ENCODE results near the gene EXD3.
A peak's percentile ranks its signal among the peaks of the same experiment; 100 is the strongest.

EXD3 gene

DNA sequence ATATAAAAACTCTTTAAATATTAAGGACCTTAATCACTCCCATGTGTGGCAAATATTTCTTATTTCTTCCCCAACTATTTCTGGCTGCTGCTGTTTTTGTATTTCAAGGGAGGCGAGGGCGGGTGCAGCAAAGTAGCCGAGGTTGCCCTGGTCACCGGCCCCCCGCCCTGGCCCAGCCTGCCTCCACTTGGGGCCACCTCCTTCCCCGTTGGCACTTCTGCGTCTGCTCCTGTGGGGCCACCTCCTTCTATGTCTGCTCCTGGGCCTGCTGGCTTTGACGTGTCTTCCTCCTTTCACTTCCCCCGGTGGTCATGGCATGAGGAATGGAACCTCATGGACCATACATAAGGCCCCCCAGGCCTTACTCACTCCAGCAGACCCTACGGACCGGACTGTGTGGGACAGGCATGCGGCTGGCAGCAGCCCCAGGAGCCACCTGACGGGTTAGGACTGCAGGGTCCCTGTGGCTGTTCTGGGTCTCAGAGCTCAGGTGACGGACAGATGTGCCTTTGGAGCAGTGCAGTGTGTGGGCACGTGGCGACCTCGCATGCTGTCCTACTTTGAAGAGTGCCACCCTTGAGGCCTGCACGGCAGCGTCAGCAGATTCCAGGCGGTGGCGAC lies 24.0 kb upstream of the EXD3 start:
- DNase-seq = no peak

DNA sequence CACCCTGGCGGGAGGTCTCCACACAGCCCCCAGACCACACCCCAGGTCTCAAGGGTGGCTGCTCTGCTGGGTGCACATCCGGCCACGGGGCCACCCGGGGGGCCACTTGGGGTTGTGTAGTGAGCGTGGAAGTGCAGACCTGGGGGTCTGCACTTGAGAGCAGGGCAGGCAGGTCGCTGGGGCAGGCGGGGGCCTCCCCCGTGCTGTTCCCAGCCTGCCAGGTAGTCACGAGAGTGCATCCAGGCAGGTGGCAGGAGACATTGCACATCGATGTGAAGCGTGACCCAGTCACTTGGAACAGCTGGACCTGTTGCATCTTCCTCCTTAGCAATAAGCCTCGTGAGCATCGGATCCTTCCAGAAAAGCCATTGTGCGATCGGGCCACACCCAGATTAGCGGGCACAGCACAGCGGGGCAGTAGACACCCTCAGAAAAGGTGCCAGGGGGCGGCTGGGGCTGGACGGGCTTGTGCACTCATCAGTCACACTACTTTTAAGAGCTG lies 23.0 kb upstream of the EXD3 start:
- DNase-seq = no peak

DNA sequence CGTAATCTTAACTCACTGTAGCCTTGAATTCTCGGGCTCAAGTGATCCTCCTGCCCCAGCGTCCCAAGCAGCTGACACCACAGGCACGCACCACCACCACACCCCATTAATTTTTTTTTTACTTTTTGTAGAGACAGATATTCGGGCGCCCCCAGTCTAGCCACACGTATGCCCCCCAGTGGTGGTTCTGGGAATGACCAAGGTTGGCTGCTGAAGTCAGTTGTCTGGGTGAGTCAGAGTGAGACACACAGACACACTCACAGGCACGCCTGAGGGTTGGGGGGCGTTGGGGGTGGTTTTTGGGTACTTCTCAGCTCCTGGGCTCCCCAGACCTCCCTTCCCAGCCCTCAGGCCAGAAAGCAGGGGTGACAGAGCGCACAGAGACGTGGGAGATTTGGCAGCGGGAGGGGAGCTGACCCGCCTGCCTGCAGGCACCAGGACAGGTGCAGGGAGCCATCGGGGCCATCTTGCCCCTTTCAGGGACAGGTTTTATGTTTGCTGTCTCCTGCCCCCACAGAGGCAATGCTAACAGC lies 22.4 kb upstream of the EXD3 start:
- DNase-seq = peak; percentile 84

DNA sequence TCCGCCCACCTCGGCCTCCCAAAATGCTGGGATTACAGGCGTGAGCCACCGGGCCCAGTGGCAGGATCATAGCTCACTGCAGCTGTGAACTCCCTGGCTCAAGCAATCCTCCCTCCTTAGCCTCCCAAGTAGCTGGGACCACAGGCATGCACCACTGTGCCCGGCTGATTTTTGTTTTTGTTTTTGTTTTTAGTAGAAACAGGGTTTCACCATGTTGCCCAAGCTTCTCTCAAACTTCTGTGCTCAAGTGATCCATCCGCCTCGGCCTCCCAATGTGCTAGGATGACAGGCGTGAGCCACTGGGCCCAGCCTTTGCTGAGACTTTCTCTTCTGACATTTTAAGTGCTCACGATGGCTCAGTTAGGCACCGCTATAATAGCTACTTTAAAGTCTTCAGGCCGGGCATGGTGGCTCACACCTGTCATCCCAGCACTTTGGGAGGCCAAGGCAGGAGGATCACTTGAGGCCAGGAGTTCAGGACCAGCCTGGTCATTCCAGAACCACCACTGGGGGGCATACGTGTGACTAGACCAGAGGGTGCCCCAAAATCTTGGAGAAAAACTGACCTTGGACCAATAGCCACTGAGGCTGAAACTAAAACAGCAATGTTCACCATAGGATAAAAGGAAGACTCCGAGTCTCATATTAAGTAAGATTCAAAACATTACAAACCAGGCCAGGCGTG lies 21.3 kb upstream of the EXD3 start:
- no peak for DNase-seq

DNA sequence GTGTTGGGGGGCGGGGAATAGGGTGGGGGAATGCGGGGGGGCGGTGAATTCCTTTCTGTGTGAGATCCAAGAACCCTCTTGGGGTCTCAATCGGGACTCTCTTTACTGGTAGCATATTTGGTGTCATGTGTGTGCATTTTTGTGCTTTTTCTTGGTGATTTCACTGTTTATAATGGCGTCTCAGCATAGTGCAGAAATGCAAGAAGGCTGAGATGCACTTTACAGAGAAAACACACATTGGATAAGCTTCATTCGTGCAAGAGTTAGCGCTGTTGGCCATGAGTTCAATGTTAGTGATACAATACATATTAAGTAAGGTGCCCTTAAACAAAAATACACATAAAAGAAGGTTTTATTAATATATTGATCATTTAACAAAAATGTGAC lies 19.0 kb upstream of the EXD3 start:
- DNase-seq = no peak

DNA sequence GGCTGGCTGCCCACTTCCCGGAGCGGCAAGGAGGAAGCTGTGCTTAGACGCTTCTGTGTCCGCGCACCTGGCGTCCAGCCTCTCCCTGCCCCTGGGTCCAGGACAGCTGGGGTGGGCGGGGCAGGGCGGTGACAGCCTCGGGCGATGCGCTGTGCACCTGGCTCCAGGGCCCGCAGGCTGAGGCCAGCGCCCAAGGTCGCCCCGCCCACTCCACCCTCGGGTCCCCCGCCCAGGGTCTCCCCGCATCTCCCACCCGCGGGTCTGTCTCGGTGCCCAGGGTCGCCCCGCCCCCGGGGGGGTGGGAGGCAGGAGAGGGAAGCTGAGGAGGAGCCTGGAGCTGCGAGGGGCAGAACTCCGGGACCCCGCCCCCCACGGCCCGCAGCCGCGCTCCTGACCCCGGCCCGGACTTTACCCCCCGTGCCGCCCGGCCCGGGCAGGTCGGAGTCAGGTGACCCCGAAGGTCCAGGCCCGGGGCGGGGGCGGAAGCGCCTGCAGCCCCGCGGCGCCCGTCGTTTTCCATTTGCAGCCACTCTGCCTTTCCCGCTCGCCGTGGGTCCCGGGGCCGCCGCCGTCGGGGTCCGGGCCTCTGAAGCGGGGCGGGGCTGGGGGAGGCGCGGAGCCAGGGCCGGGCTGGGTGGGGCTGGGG lies 18.4 kb upstream of the EXD3 start, which contains the start of gene ENTPD8:
Gene ENTPD8, minus strand, starts transcription at position 69 of the 646 bp plus-strand sequence. CDS start 3,072 bp downstream, outside the sequence.
- no peak for DNase-seq

DNA sequence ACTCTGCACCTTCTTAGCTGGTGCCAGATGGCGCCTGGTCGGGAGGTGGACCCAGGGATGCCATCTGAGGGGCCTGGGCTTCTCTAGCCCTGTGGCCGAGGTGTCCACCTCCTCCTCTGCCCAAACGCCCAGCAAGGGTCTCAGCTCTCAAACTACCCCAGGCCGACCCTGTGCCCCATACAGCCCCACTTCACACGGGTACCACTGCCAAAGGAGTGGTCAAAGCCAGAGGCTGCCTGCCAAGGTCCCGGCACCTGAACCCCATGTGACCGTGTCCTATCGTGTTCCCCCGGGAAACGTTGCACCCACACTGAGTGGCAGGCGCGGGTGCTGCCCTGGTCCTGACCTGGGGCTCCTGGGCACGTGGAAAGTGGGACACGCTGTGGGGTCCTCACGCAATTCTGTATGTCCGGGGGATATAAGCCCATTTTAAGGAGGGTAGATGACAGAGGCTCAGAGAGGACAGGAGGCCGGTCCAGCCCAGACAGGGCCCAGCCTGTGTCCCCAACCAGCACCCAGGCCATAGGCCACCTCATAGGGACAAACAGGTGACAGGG lies 16.3 kb upstream of the EXD3 start:
- no peak for DNase-seq

DNA sequence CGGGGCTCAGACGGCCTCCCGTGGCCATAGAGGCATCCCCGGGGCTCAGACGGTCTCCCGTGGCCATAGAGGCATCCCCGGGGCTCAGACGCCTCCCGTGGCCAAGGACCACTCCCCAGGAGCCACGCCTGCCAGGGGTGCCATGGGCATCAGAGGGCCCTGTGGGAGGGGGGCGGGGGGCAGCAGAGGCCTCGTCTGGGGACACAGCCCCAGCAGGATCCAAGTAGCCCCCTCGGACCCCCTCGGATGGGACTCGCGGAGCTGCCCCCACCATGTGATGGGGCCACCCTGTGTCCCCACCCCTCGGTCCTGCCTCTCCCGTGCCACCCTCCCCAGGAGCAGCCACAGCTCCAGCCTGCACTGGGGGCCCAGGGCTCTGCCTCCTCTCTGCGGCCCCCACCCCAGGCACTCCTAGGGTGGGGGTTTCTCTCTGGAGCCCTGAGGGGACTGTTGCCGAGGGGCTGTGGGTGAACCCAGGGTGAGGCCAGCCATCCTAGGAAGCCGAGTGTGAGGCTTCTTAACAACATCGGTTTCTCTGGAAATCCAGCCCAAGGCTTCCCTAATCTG lies 15.7 kb upstream of the EXD3 start:
- DNase-seq = no peak

DNA sequence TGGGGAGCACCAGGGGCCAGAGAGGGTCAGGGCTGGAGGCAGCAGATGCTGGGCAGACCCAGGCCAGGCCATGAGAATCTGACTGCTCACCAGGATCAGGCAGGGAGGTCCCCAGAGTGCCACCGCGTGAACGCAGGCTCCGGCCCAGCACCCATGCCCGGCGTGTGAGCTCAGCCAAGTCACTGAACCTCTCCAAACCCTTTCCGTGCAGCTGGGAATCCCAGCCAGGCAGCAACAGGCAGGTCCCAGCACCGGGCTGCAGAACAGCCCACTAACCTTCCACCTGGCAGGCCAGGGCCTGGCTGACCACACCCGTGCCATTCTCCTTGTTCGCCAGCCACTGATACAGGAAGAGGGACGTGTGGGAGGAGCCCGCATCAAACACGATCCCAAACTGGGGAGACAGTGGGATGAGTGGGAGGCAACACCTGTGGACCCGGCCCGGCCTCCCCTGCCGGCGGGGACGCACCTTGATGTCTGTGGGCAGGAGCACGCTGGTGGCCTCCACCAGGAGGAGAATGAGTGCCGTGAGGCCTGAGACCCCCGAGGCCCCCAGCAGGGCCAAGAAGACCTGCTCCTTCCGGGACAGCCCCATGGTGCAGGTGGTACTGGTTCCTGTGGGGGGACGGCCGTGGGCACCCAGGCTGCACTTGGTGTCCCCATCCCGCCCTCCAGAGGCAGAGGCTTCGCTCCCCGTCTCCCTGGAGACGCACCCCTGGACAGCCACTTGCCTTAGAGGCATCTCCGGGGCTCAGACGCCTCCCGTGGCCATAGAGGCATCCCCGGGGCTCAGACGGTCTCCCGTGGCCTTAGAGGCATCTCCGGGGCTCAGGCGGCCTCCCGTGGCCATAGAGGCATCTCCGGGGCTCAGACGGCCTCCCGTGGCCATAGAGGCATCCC lies 15.0 kb upstream of the EXD3 start:
- DNase-seq = no peak

DNA sequence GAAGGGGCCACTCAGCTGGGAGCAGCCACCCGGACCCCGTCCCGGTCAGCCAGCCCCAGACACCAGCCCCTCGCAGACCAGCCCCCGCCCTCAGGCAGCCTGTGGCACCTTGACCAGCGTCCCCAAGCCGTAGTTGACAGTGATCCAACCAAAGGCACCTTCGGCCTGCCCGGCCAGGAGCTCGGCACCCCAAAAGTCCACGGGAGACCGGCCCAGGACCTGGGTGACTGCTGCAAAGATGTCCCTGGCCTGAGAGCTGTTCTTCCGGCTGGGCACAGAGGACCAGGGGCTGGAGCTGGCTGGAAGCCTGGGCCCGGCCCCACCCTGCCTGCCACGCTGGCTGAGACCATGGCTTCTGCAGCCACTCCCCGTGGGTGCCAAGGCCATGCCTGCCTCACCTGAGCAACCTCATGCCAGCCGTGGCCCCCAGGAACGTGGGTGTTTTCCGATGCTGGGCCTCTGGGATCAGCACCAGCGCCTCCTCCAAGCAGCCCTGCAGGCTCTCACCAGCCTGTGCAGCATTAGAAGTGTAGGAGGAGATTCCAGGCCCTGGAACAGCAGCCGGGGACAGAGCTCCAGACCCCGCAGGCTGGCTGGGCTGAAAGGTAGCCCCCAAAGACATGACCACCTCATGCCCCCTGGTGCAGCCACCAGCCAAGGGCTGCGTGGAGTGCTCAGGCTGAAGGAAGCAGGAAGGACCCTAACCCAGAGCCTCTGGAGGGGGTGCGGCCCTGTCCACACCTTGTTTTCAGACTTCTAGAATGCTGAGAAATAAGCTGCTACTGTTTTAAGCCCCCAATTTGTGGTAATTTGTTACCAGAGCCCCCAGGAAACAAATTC lies 14.0 kb upstream of the EXD3 start:
- no peak for DNase-seq

DNA sequence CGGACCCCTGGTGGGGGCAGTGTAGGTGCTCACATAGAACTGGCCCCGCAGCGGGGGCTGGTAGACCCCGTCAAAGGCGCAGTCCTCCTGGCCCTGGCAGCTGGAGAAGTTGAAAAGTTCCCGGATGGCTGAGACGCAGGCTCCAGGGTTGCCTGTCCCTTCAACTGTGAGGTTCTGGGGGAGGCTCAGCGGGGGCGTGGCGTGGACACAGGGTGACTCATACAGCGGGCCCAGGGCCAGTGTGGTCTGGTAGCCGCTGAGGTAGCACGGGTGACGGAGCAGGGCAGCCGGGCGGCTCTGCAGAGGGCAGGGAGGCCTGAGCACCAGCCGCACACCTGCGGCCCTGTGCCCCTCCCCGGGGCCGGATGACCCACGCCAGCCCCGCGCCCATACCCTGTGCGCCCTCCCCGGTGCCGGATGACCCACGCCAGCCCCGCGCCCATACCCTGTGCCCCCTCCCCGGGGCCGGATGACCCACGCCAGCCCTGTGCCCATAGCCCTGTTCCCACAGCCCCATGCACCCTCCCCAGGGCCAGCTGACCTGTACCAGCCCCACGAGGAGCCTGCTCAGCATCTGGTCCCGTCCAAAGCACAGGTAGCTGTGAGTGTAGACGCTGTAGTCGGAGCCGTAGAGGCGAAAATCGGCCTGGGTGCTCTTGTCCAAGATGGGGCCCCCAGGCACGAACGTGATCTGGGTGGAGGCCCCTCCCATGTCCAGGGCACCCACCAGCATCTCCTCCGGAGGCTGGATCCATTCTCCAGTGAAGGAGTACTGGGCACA lies 13.2 kb upstream of the EXD3 start:
- DNase-seq = no peak

DNA sequence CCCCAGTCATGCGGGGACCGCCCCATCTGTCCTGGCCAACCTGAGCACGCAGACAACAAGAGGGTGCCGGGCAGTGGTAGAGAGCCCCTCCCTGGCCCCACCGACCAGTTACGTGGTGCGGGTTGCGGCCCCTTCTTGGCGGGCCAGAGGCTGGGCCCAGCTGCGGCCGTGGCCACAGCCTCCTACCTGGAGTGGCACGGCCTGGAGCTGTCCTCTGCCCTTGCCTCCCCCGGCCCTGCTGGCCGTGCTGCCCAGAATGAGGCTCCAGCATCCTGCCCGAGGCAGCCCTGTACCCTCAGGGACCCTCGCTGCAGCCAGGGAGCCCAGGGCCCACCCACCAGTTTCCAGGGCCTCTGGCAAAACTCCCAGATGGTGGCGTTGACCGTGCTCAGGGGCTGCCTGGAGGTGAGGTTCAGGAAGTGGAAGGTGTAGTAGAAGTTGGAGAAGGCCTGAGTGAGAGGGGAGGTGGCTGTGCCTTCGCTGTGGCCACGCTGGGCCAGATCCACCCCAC lies 12.5 kb upstream of the EXD3 start:
- no peak for DNase-seq

DNA sequence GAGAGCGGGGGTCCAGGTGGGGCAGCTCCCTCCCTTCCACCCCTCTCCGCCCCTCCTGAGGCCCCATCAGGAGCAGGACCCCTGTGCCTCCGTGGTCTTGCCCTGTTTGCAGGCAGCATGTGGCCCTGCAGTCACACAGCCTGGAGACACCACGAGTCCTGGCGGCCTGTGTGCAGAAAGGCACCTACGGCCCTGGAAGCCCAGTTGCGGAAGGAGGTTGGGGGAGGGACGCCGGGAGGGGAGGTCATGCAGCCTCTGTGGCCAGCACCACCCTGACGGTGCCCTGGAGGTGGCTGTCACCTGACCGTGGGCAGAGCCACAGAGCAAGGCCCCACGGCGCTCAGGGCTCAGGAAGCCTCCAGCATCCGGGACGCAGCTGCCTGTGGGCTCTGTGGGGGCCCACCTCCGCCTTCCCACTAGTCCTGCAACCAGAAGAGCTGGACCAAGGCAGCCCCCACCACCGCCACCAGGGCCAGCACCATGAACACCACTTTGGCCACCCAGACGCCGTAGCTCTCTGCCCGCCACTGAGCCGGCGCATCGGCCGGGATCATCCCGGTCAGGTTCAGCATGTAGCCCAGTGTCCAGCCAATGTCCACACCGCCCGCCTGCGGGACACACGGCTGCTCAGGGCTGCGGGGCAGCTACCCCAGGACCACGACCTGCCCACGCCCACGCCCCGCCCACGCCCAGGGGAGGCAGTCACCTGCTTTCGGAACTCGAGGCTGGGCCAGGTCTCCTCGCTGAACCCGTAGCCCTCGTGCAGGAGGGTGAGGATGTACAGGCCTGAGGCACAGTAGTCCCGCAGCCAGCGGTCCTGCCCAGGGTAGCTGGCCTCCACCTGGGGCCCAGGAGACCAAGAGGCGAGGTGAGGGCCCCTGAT lies 11.8 kb upstream of the EXD3 start:
- no peak for DNase-seq

DNA sequence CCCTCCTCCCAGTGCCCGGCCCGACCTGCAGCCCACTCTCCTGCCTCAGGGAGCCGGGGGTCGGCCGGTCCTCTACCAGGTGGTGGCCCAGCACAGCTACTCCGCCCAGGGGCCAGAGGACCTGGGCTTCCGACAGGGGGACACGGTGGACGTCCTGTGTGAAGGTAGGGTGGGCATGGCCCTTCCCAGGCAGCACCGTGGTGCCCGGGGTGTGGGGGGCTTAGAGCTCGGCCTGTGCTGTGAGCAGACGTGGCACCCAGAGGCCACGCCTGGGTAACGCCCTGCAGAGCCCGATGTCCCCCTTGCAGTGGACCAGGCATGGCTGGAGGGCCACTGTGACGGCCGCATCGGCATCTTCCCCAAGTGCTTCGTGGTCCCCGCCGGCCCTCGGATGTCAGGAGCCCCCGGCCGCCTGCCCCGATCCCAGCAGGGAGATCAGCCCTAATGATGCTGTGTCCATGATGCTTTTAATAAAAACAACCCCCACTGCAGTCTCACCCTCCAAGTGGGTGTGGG lies 11.0 kb upstream of the EXD3 start:
- DNase-seq = no peak

DNA sequence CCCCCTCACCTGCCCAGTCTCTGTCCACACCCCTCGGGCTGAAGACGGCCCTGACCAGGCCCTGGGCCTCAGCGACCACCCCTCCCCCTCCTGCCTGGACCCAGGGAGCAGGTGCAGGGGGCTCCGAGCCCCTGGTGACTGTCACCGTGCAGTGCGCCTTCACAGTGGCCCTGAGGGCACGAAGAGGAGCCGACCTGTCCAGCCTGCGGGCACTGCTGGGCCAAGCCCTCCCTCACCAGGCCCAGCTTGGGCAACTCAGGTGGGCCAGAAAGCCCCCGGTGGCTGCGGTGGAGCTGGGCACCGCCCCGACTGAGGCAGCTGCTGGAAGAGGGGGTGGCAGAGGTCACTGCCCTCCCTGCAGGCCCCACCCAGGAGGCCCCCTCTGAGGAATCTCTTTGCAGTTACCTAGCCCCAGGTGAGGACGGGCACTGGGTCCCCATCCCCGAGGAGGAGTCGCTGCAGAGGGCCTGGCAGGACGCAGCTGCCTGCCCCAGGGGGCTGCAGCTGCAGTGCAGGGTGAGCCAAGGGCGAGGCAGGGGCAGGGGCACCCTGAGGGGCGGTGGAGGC lies 10.5 kb upstream of the EXD3 start:
- DNase-seq = no peak

DNA sequence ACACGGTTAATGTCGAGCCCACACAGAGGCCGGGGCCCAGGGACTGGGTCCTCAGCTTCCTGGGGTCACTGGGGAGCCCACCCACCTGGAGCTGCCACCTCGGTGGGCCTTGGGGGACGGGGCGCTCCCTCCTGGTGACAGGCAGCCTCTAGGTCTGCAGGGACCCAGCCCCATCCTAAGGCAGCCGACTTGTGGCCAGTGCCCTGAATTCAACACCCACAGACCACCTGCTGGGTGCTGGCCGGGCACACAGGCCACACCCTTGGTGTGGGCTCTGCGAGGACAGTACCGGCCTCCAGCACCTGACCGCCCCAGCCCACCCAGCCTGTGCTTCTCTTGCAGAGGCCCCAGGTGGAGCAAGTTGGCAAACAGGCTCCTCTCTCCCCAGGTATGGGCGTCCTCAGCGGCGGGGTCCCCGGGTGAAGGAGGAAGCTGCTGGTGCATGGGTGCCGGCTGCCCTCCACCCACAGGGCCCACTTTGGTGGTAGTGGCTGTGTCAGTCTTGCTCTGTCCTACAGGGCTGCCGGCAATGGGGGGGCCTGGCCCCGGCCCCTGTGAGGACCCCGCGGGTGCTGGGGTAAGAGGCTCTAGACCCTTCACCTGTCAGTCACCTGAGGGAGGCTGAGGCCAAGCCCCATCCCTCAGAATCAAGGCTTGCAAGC lies 9.9 kb upstream of the EXD3 start:
- no peak for DNase-seq

DNA sequence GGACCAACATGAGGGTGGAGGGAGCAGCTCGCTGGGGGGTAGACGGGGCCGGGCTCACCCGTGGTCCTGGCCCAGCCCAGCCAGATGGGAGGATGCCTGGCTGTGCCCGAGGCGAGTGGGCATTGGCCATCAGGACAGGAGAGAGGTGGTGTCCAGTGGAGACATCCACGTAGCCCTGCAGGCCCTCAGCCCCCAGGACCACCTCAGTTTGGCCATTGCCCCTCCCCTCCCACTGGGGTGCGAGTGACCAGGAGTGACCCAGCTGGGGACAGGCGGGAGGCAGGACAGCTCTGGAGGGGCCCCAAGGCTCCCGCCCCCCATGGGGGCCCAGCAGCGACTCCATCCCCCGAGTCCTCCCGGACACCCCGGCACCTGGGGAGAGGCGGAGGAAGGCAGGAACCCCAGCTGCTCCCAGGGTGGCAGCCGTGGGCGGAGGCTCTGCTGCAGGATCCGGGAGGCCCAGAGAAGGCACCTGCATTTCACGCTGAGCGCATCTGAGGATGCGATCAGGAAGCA lies 8.5 kb upstream of the EXD3 start:
- no peak for DNase-seq
